Measurements from ENCODE around the gene C6orf58.

The C6orf58 gene

GRCh38 chr6:127606131-127606562 lies 29.2 kb downstream of the C6orf58 start:
- Histone ChIP-seq H3K9me2 (ENCODE audit: low read depth, low read length) (no peaks in the 10 kb centered on the region), H2AFZ (ENCODE audit: low read length) (no peak overlapping the region), H3F3A (ENCODE audit: insufficient read depth, low read length) (no peaks in the 10 kb centered on the region), H3K36me3 (ENCODE audit: insufficient read depth, low read length) (no peaks in the 10 kb centered on the region), H4K20me1 (ENCODE audit: insufficient read depth, low read length) (no peaks in the 10 kb centered on the region), H3K4me1 (ENCODE audit: insufficient read depth, low read length, severe bottlenecking) (no peaks in the 10 kb centered on the region), H3K9me3 (ENCODE audit: low read length) (no peaks in the 10 kb centered on the region), H3K4me2 (ENCODE audit: low read length) (no peak overlapping the region), H3K79me2 (ENCODE audit: insufficient read depth, low read length) (no peaks in the 10 kb centered on the region), H3K27me3 (ENCODE audit: insufficient read depth, low read length) (no peaks in the 10 kb centered on the region), H3K9ac (ENCODE audit: low read length) (no peak overlapping the region), H3K4me3 (ENCODE audit: low read depth, low read length, poor library complexity, severe bottlenecking) (no peak overlapping the region), H3K27ac (ENCODE audit: low read depth, low read length, poor library complexity, severe bottlenecking) (no peak overlapping the region)
- peak; percentile 27; the same call in 1 of the 2 replicates for TF ChIP-seq CTCF (IDR thresholded peaks at IDR 0.05; ENCODE audit: low read length)
- no peak for TF ChIP-seq EZH2 (IDR thresholded peaks at IDR 0.05; ENCODE audit: borderline replicate concordance, low read length)

GRCh38 chr6:127608554-127609270 lies 31.7 kb downstream of the C6orf58 start:
- no peak overlapping the region for H3K9ac ChIP-seq (ENCODE audit: low read length)
- H4K20me1 ChIP-seq (ENCODE audit: insufficient read depth, low read length), result no peaks in the 10 kb centered on the region
- no peaks in the 10 kb centered on the region for H3K9me3 ChIP-seq (ENCODE audit: low read length)
- no peaks in the 10 kb centered on the region for H3K9me2 ChIP-seq (ENCODE audit: low read depth, low read length)
- no peak overlapping the region for H2AFZ ChIP-seq (ENCODE audit: low read length)
- H3K27me3 ChIP-seq (ENCODE audit: insufficient read depth, low read length), result no peaks in the 10 kb centered on the region
- no peak for TF ChIP-seq CTCF (IDR thresholded peaks at IDR 0.05; ENCODE audit: low read length)
- TF ChIP-seq EZH2 (IDR thresholded peaks at IDR 0.05; ENCODE audit: borderline replicate concordance, low read length), result no peak
- no peaks in the 10 kb centered on the region for H3K79me2 ChIP-seq (ENCODE audit: insufficient read depth, low read length)
- H3K27ac ChIP-seq (ENCODE audit: low read depth, low read length, poor library complexity, severe bottlenecking), result no peak overlapping the region
- H3K36me3 ChIP-seq (ENCODE audit: insufficient read depth, low read length), result no peaks in the 10 kb centered on the region
- H3K4me2 ChIP-seq (ENCODE audit: low read length), result no peak overlapping the region
- no peaks in the 10 kb centered on the region for H3F3A ChIP-seq (ENCODE audit: insufficient read depth, low read length)
- H3K4me1 ChIP-seq (ENCODE audit: insufficient read depth, low read length, severe bottlenecking), result no peaks in the 10 kb centered on the region
- H3K4me3 ChIP-seq (ENCODE audit: low read depth, low read length, poor library complexity, severe bottlenecking), result no peak overlapping the region

- Histone ChIP-seq H3K27ac (ENCODE audit: low read depth, low read length, poor library complexity, severe bottlenecking) (no peak overlapping the region), H3K4me3 (ENCODE audit: low read depth, low read length, poor library complexity, severe bottlenecking) (no peak overlapping the region), H3F3A (ENCODE audit: insufficient read depth, low read length) (no peaks in the 10 kb centered on the region), H3K36me3 (ENCODE audit: insufficient read depth, low read length) (no peaks in the 10 kb centered on the region), H3K79me2 (ENCODE audit: insufficient read depth, low read length) (no peaks in the 10 kb centered on the region), H3K9me3 (ENCODE audit: low read length) (no peaks in the 10 kb centered on the region), H2AFZ (ENCODE audit: low read length) (no peak overlapping the region), H3K4me2 (ENCODE audit: low read length) (no peak overlapping the region), H3K4me1 (ENCODE audit: insufficient read depth, low read length, severe bottlenecking) (no peaks in the 10 kb centered on the region), H3K9ac (ENCODE audit: low read length) (no peak overlapping the region), H3K9me2 (ENCODE audit: low read depth, low read length) (no peaks in the 10 kb centered on the region), H4K20me1 (ENCODE audit: insufficient read depth, low read length) (no peaks in the 10 kb centered on the region), H3K27me3 (ENCODE audit: insufficient read depth, low read length) (no peaks in the 10 kb centered on the region)
- TF ChIP-seq EZH2 (IDR thresholded peaks at IDR 0.05; ENCODE audit: borderline replicate concordance, low read length) (no peak), CTCF (IDR thresholded peaks at IDR 0.05; ENCODE audit: low read length) (no peak)
Measured at GRCh38 chr6:127618729-127619128, 41.8 kb downstream of the C6orf58 start.

Measured in OCI-LY1 (cell line).